EL (cell line): ENCODE measurements around the gene UNC5B.

ENCODE experiments used
- DNase-seq: peaks from one replicate; pipeline ENCODE4 v3.0.0-alpha.2; 2016

The UNC5B gene

DNA sequence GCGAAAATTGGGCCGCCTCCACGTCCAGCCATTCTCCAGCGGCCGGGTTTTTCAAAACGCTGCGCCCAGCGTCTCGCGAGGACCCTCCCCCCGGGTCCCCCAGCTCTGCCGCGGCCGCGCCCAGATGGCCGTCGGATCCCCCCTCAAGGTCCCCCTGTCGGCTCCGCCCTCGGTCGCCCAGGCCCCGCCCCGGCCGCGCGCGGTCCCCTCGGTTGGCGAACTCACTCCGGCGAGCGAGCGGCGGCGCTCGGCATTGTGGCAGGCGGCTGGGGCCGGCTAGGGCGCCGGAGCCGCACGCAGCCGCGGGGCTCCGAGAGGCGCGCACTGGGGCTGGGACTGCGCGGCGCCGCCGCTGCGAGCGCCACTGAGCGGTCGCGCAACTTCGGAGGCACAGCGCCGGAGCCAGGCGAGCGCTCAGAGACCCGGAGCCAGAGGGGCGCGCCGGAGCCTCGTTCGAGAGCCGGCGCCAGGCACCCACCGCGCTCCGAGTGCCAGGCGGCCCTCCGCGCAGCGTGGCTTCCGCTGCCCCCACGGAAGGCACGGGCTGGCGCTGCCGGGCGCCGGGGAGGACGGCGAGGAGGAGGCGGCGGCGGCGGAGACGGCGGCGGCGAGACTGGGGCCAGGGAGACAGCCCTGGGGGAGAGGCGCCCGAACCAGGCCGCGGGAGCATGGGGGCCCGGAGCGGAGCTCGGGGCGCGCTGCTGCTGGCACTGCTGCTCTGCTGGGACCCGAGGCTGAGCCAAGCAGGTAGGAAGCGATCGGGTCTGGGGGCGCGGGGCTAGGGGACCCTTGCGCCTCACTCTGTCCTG is at the start of gene UNC5B:
Gene UNC5B (plus strand): TSS at position 253 of the 809 bp plus-strand sequence. CDS start 416 bp downstream, at position 669.
- DNase-seq = peak; percentile 85

GRCh38 chr10:71173466-71173865 is 38.9 kb upstream of the UNC5B start:
- DNase-seq = no peak

GRCh38 chr10:71176661-71177060 is 35.7 kb upstream of the UNC5B start:
- no peak for DNase-seq

DNA sequence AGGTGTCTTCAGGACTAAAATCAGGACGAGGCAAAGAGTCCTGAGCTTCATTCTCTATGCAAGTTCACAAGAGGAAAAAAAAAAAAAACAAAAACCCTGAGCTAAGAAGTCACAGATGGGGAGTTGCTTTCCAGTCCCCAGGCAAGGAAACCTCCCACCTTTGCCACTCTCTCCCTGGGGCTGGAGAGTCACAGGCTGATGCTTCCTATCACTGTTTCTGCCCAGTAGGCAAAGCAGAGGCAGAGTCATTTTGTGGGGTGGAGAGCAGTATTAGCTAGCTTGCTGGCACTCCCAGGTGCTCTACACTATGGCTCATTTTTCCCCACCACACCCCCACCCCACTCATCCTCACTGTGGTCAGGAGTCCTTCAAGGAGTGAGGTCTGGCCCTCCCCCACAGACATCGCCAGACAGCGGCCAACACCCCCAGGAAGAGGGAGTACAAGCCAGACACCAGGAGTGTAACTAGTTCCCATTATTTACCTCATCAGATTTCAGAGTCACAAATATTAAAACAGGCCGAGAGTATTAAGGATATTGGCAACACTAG is 34.6 kb upstream of the UNC5B start:
- no peak for DNase-seq

DNA sequence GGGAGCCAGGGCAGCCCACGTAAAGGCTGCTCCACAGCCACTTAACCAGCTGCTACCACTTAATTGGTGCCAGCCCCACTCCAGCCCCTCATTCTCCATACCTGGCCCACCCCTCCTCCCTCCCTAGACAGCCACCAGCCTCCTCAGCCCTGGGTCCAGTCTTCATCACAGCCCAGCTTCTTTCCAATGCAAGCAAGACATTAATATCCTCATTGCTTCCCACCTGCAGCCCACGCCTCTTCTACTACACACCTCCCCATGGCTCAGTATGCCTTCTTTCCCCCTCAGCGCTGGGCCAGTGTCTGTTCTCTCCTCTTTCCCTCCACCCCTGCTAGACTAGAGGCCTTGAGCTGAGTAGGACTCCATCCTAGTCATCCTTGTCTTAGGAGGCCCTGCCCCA is 33.5 kb upstream of the UNC5B start:
- DNase-seq = no peak

GRCh38 chr10:71179382-71179781 is 33.0 kb upstream of the UNC5B start:
- DNase-seq = no peak

GRCh38 chr10:71184421-71184820 is 27.9 kb upstream of the UNC5B start:
- no peak for DNase-seq

DNA sequence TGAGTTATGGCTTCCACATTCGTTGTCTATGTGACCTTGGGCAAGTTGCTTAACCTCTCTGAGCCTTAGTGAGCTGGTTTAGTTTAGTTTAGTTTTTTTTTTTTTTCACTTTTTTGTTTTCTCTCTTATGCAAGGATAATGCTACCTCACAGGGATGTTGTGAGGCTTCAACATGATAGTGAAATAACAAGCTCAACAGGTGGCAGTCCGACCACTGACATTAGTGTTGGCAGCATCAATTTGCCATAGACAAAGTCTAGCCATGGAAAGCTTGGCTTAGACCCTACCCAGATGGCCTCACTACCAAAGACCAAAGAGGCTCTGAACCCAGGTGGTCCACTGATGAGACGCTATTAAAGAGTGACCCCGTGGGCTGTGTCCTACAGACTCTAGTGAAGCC is 27.2 kb upstream of the UNC5B start:
- DNase-seq = no peak

DNA sequence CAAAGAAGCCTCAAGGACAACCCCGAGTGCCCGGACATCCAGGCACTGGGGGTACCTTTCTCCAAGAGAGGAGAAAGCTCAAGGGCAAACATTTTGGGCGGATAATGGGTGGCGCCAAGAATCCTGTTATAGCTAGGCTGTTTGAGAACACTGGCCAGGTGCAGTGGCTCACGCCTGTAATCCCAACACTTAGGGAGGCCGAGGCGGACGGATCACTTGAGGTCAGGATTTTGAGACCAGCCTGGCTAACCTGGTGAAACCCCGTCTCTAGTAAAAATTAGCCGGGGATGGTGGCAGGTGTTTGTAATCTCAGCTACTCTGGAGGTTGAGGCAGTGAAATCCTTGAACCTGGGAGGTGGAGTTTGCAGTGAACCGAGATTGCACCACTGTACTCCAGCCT is 25.2 kb upstream of the UNC5B start:
- DNase-seq = no peak

GRCh38 chr10:71187600-71187999 is 24.8 kb upstream of the UNC5B start:
- DNase-seq = no peak

DNA sequence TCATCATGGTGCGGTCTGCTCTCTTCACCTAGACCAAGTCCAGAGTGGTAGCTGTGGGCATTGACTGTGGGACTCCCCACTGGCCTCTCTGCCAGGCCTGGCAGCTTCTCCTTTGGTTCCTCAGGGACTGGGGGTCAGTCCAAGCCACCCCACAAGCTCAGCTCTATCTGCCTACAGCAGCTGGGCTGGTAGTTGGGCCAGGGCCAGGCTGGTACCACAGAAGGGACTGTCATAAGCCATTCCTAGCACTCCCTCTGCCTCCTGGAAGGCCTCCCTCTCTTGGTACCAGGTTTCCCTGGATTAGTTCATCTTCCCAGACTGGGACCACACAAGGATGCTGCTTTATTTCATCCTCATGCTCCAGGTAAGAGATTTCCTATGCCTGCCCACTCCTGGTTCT is 24.2 kb upstream of the UNC5B start:
- DNase-seq = no peak

DNA sequence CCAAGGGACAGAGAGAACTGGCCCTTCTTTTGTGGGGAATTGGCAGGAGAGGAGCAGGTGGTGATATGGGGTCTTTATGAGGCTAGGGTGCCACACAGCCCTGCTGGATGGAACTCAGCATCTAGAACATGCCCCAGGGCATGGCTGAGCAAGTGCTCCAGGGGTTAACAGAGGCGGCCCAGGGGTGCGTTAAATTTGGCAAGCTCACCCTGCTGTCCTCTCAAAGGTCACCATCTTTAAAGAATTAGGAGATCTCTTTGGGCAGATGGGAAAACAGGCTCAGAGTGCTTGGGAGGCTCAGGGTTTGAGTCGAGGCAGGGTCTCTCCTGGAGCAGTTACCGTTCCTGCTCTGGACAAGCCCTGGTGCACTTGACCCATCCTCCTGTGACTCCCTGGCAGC is 21.4 kb upstream of the UNC5B start:
- DNase-seq = no peak

DNA sequence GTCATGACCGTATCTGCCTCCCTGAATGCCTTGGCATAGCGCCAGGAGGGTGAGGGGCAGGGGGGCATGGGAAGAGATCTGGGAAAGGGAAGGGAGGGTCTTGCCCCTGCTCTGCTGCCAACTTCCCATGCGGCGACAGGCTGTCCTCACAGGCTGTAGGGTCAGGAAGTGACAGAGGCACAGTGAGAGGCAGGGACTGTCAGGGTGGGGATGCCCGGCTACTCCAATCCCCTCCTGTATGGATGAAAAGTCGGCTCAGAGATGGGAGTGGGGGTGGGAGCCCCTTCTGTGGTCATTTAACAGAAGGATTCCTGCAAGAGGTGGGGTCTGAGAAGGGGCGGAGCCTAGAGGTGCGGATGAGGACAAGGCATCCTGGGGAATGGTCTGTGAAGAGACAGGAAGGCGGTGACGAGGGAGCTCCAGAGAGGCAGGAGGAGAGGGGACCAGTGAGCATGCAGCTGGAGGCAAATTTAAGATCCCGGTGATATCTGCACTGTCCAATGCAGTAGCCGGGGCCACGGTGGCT is 20.8 kb upstream of the UNC5B start:
- no peak for DNase-seq

DNA sequence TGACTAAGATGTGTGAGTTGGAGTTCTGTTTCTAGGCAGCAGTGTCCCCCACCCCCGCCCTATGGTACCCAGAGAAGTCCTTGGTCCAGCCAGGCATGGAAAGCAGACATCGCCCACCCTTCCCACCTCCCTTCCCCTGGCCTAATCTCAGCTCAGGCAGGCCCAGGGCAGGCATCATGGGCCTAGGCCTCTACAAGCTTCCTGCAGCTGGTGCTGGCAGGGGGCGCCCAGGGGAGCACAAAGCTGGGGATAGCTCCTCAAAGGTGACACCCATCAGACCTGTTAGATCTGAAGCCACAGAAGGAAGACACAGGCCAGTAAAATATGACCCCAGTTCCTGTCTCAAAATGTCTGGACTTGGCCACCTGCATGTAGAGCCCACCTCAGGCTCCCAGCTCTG is 18.9 kb upstream of the UNC5B start:
- no peak for DNase-seq

GRCh38 chr10:71197955-71198354 is 14.4 kb upstream of the UNC5B start:
- DNase-seq = no peak

GRCh38 chr10:71201849-71202248 is 10.5 kb upstream of the UNC5B start:
- DNase-seq = no peak

- no peak for DNase-seq
Observed at GRCh38 chr10:71202314-71202713, 10.1 kb upstream of the UNC5B start.

- DNase-seq = no peak
Observed at GRCh38 chr10:71203124-71203523, 9.2 kb upstream of the UNC5B start.

DNA sequence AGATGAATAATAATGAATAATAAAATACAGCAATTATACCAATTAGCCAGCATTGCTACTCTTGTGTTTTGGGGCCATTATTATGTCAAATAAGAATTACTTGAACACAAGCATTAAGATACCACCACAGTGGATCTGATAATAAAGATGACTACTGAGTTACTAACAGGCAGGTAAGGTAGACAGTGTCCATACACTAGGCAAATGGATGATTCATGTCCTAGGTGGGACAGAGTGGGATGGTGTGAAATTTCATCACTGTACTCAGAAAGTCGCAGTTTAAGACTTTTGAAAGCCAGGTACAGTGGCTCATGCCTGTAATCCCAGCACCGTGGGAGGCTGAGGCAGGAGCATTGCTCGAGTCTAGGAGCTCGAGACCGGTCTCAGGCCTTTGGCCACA is 8.7 kb upstream of the UNC5B start:
- DNase-seq = no peak

DNA sequence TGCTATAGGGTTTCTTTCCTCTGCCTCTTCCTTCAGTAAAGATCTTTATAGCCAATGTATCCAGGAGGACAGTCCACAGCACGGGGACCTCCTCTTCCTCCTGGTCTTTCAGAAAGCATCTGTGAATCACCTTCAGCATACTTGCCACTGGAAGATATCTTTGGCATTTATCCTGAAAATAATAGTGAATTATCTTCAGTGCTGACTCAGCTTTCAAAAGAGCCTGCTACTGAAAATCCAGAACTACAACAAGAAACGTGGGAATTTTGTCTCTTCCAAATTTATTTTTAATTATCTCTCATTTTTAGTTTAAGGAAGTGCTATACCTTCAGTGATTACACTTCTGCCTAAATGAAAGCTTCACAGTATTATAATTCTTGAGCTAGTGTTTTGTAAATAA is 7.6 kb upstream of the UNC5B start:
- DNase-seq = no peak

DNA sequence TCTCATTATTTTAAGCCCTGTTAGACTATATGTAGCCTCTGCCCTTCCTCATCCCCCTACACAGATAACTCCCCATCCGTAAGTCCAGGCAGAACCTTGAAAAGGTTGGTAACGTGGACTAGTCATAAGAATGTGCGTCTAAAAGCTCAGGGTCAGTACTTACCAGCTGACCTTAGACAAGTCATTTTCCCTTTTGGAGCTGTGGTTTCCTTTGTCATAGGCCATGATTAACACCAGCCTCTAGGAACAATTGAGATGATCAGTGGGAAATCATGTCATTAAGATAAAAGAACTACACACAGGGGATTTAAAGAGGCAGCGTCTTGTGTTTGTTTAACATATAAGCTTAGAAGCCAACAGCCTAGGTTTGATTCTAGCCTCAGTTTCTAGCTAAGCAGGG is 6.9 kb upstream of the UNC5B start:
- DNase-seq = no peak

- no peak for DNase-seq
Observed at GRCh38 chr10:71206911-71207310, 5.5 kb upstream of the UNC5B start.

- DNase-seq = no peak
Observed at GRCh38 chr10:71207578-71207977, 4.8 kb upstream of the UNC5B start.

DNA sequence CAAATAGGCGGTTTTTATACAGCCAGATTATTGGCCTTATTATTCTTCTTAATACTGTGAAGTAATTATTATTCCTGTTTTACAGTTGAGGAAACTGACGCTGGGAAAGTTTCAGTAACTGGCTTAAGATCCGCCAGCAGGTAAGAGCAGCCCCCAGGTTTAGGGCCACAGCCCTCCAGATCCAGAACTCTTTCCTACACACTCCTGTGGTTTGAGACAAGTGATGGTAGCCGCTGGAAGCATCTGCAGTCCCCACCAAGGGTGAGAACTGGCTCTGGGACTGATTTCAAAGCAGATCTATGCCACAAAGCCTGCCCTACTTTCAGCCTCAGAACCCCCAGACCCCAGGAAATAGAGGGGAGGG is 3.0 kb upstream of the UNC5B start:
- DNase-seq = no peak
